Activated T-cell treated with anti-CD3 and anti-CD28 coated beads, Interleukin-2, amount 50 U/mL, for 4 hours (primary cell): ENCODE data around the gene PCLAF. TPM values are rescaled to one million over a fixed set of nuclear protein-coding genes. Genes with fewer than 3 reads are reported as not detected.
"Not testable (repeated sequence)": the region's sequence is repeated elsewhere in the genome, so short reads cannot be mapped to it uniquely, and the experiment has no call there.

Source experiments
- ATAC-seq, 2 donors: fragments of 200-7000 bp; cut with Tn5 transposase; one replicate each; pipeline ENCODE4 v1.10.0; 2021
- DNase-seq: peaks from one replicate; pipeline ENCODE4 v3.0.0-alpha.2; 2020
- H3K27me3 Mint-ChIP-seq: one replicate; pipeline ENCODE4 v1.8.0; 2021; ENCODE audit warnings: low read depth, mixed read lengths
- H3K36me3 Mint-ChIP-seq: one replicate; pipeline ENCODE4 v1.8.0; 2022; ENCODE audit warnings: mixed read lengths; ENCODE audit not compliant: insufficient read depth
- H3K4me1 Mint-ChIP-seq: one replicate; pipeline ENCODE4 v1.8.0; 2021; ENCODE audit warnings: low read depth, mixed read lengths
- H3K4me3 Mint-ChIP-seq: one replicate; pipeline ENCODE4 v1.8.0; 2021; ENCODE audit warnings: mild to moderate bottlenecking, moderate library complexity, mixed read lengths
- H3K9me3 Mint-ChIP-seq: one replicate; pipeline ENCODE4 v1.8.0; 2021; ENCODE audit warnings: mixed read lengths
- total RNA-seq, 3 donors: library from RNA; stranded (reverse); gene quantifications; one replicate each; pipeline ENCODE4 v1.2.1, GENCODE V29; 2021

The PCLAF gene
- total RNA-seq, 3 donors from 2014 or later, result 19.9 to 31.7 (median 20.8) TPM

GRCh38 chr15:64386291-64386690 lies 5.0 kb upstream of the PCLAF start:
- no peak for ATAC-seq
- peaks cover 23% of the 10 kb centered on the region for H3K4me1 Mint-ChIP-seq
- H3K27me3 Mint-ChIP-seq, result no peaks in the 10 kb centered on the region
- peak overlapping the region; percentile 70 for H3K4me3 Mint-ChIP-seq
- no peak for DNase-seq
- H3K9me3 Mint-ChIP-seq, result no peaks in the 10 kb centered on the region
- peaks cover 4% of the 10 kb centered on the region for H3K36me3 Mint-ChIP-seq

- H3K36me3 Mint-ChIP-seq, result no peaks in the 10 kb centered on the region
- H3K4me1 Mint-ChIP-seq, result peaks cover 21% of the 10 kb centered on the region
- no peak for ATAC-seq
- DNase-seq, result no peak
- no peaks in the 10 kb centered on the region for H3K9me3 Mint-ChIP-seq
- no peak overlapping the region for H3K4me3 Mint-ChIP-seq
- H3K27me3 Mint-ChIP-seq, result no peaks in the 10 kb centered on the region
These were observed 2.5 kb upstream of the PCLAF start for GRCh38 chr15:64383760-64384159.

GRCh38 chr15:64380130-64380870 lies 941 bp downstream of the PCLAF start:
- H3K4me3 Mint-ChIP-seq, result peak overlapping the region; percentile 83

GRCh38 chr15:64379216-64379960 lies 1.9 kb downstream of the PCLAF start:
- ATAC-seq (no peak), DNase-seq (no peak)
- no peaks in the 10 kb centered on the region for H3K27me3 Mint-ChIP-seq
- H3K4me3 Mint-ChIP-seq, result peak overlapping the region; percentile 46
- peaks cover 11% of the 10 kb centered on the region for H3K4me1 Mint-ChIP-seq
- no peaks in the 10 kb centered on the region for H3K9me3 Mint-ChIP-seq
- peaks cover 2% of the 10 kb centered on the region for H3K36me3 Mint-ChIP-seq

More at GRCh38 chr15:64380130-64380870, 941 bp downstream of the PCLAF start:
- not testable (repeated sequence) for H3K9me3 Mint-ChIP-seq, DNase-seq, H3K27me3 Mint-ChIP-seq, ATAC-seq, H3K36me3 Mint-ChIP-seq
- peaks cover 11% of the 10 kb centered on the region for H3K4me1 Mint-ChIP-seq

GRCh38 chr15:64373360-64373759 lies 7.9 kb downstream of the PCLAF start:
- Mint-ChIP-seq H3K27me3 (no peaks in the 10 kb centered on the region), H3K9me3 (no peaks in the 10 kb centered on the region), H3K36me3 (peaks cover 2% of the 10 kb centered on the region), H3K4me1 (peaks cover 6% of the 10 kb centered on the region), H3K4me3 (no peak overlapping the region)
- no peak for DNase-seq
- ATAC-seq, result no peak

- not testable (repeated sequence) for H3K9me3 Mint-ChIP-seq, ATAC-seq, H3K27me3 Mint-ChIP-seq, H3K4me3 Mint-ChIP-seq, H3K4me1 Mint-ChIP-seq, H3K36me3 Mint-ChIP-seq, DNase-seq
These were observed 9.9 kb downstream of the PCLAF start for GRCh38 chr15:64371383-64371782.

- no peaks in the 10 kb centered on the region for H3K36me3 Mint-ChIP-seq
- DNase-seq, result no peak
- ATAC-seq, result no peak
- H3K27me3 Mint-ChIP-seq, result no peaks in the 10 kb centered on the region
- peaks cover 6% of the 10 kb centered on the region for H3K4me1 Mint-ChIP-seq
- no peak overlapping the region for H3K4me3 Mint-ChIP-seq
- H3K9me3 Mint-ChIP-seq, result no peaks in the 10 kb centered on the region
These were observed 12.1 kb downstream of the PCLAF start for GRCh38 chr15:64369078-64369607.

- no peak overlapping the region for H3K4me3 Mint-ChIP-seq
- no peaks in the 10 kb centered on the region for H3K9me3 Mint-ChIP-seq
- no peaks in the 10 kb centered on the region for H3K27me3 Mint-ChIP-seq
- DNase-seq (no peak), ATAC-seq (no peak)
- H3K4me1 Mint-ChIP-seq, result peaks cover 5% of the 10 kb centered on the region
- no peaks in the 10 kb centered on the region for H3K36me3 Mint-ChIP-seq
These were observed 20.0 kb downstream of the PCLAF start for GRCh38 chr15:64361259-64361658.

GRCh38 chr15:64356710-64357040 lies 24.6 kb downstream of the PCLAF start:
- Mint-ChIP-seq H3K27me3 (no peaks in the 10 kb centered on the region), H3K4me3 (peak overlapping the region; percentile 89), H3K9me3 (no peaks in the 10 kb centered on the region), H3K4me1 (peaks cover 15% of the 10 kb centered on the region), H3K36me3 (no peaks in the 10 kb centered on the region)
- DNase-seq (no peak), ATAC-seq (no peak)

GRCh38 chr15:64355944-64356709 lies 25.1 kb downstream of the PCLAF start, which contains the start of gene CSNK1G1:
TSS of gene CSNK1G1 (minus strand) at chr15:64356173. CDS start at chr15:64300499, 55,674 bp downstream.
- Mint-ChIP-seq H3K27me3 (no peaks in the 10 kb centered on the region), H3K4me1 (peaks cover 15% of the 10 kb centered on the region), H3K4me3 (peak within 1 kb of the TSS; percentile 89), H3K9me3 (no peaks in the 10 kb centered on the region), H3K36me3 (no peaks in the 10 kb centered on the region)
- peak; percentile 90 for DNase-seq
- peak; percentile 100 for ATAC-seq

GRCh38 chr15:64355348-64355943 lies 25.8 kb downstream of the PCLAF start:
- DNase-seq (no peak), ATAC-seq (peak; percentile 23 to 37)
- Mint-ChIP-seq H3K4me3 (peak overlapping the region; percentile 89), H3K27me3 (no peaks in the 10 kb centered on the region), H3K4me1 (peaks cover 15% of the 10 kb centered on the region), H3K36me3 (no peaks in the 10 kb centered on the region), H3K9me3 (no peaks in the 10 kb centered on the region)

- ATAC-seq, result no peak
- no peaks in the 10 kb centered on the region for H3K9me3 Mint-ChIP-seq
- H3K36me3 Mint-ChIP-seq, result no peaks in the 10 kb centered on the region
These were observed 26.4 kb downstream of the PCLAF start for GRCh38 chr15:64354688-64355344.

GRCh38 chr15:64351265-64351664 lies 30.0 kb downstream of the PCLAF start:
- no peak for DNase-seq
- ATAC-seq, result no peak
- H3K36me3 Mint-ChIP-seq, result peaks cover 4% of the 10 kb centered on the region
- peaks cover 16% of the 10 kb centered on the region for H3K4me1 Mint-ChIP-seq
- H3K27me3 Mint-ChIP-seq, result no peaks in the 10 kb centered on the region
- no peaks in the 10 kb centered on the region for H3K9me3 Mint-ChIP-seq
- H3K4me3 Mint-ChIP-seq, result no peak overlapping the region

More at GRCh38 chr15:64354688-64355344, 26.4 kb downstream of the PCLAF start:
- DNase-seq, result no peak
- Mint-ChIP-seq H3K4me1 (peaks cover 15% of the 10 kb centered on the region), H3K4me3 (peak overlapping the region; percentile 89), H3K27me3 (no peaks in the 10 kb centered on the region)
